Uterus (tissue), 4 donors: ENCODE results near the gene ANXA2R. TPM values are rescaled to one million over a fixed set of nuclear protein-coding genes. Genes with fewer than 3 reads are reported as not detected.

Experiments used
- DNase-seq, 2 donors: peaks; one replicate each; pipeline ENCODE4 v3.0.0-alpha.2; 2019 to 2020
- H3K27ac ChIP-seq, 2 donors: fragments of 200-600 bp; sonication (generic); 1 replicate in 1 of 2; 2 replicates in 1 of 2; pipeline ENCODE4 v1.5.1; 2016 to 2018
- H3K27me3 ChIP-seq, 2 donors: fragments of 200-600 bp; sonication (generic); one replicate each; pipeline ENCODE4 v1.5.1; 2018 to 2019; ENCODE audit warnings: control low read depth in 1 of 2
- H3K36me3 ChIP-seq, 2 donors: fragments of 200-600 bp; sonication (generic); one replicate each; pipeline ENCODE4 v1.5.1; 2019; ENCODE audit warnings: control low read depth in 1 of 2
- H3K4me1 ChIP-seq, 2 donors: fragments of 200-600 bp; sonication (generic); one replicate each; pipeline ENCODE4 v1.5.1; 2018 to 2019; ENCODE audit warnings: control low read depth in 1 of 2
- H3K4me3 ChIP-seq, 2 donors: fragments of 200-600 bp; sonication (generic); 1 replicate in 1 of 2; 2 replicates in 1 of 2; pipeline ENCODE4 v1.5.1; 2018 to 2019; ENCODE audit warnings: mild to moderate bottlenecking in 1 of 2
- H3K9me3 ChIP-seq, 2 donors: fragments of 200-600 bp; sonication (generic); one replicate each; pipeline ENCODE4 v1.5.1; 2019; ENCODE audit warnings: control low read depth in 1 of 2
- POLR2A ChIP-seq, 2 donors: fragments of 450-650 bp; IDR thresholded peaks; one replicate each; pipeline ENCODE4 v1.6.1; 2016; ENCODE audit warnings: antibody characterized with exemption in 2 of 2, mild to moderate bottlenecking in 1 of 2, moderate library complexity in 1 of 2
- intact Hi-C: fragments of 100-400 bp; cut with DNase I; formaldehyde crosslinking; loops from one replicate; pipeline ENCODE4 v1.15.1; 2023; ENCODE audit warnings: low total_unique reads
- total RNA-seq, 4 donors: library from RNA; depleted of rRNA in 3 of 4; stranded (reverse); fragments of >200 nt in 3 of 4; gene quantifications; one replicate each; pipeline versions ENCODE4 v1.1.0 to v1.2.4, GENCODE V29; 2014 to 2023
- TF ChIP-seq, protein P1 (sequence below), 4 experiments: fragments of 200-600 bp in 2 of 4; fragments of 450-650 bp in 2 of 4; sonication (generic) in 2 of 4; IDR thresholded peaks; one replicate each; pipeline ENCODE4 v1.5.1; 2016 to 2019; ENCODE audit warnings: antibody characterized with exemption in 4 of 4, mild to moderate bottlenecking in 2 of 4, moderate library complexity in 1 of 4
- donor health status: DM: yes; HTN: yes; CAD: no.

ANXA2R gene
- total RNA-seq, 4 donors from 2014 or later = 2.4 to 62.8 (median 8.5) TPM

DNA sequence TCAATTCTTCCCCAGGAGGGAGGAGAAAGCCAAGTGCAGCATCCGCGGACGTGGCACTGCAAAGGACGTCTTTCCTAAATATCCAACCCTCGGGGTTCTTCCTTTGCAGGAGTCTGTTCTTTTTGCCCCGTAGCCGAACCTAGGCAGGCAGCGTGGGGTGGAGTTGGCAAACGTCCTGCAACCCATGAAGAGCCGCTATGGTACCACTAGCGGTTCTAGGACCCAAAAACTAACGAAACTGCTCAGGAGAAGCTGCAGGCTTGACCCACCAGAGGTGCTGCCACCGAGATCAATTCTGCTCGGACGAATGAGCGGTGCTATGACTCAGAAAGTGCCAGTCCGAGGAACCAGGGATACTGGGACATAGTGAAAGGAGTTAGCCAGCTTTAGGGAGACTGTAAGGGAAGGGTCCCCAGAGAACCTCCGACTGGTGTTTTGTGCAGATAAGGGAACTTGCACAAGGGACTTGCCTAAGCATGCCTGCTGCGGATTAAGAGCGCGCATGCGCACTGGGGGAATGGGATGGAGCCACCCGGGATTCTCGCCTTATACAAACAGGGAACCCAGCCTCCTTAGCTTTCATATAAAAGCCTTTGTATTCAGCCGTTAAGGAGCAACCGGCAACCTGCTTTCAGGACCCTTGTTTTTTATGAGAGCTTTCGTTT lies 32.7 kb downstream of the ANXA2R start:
- peak; percentile 78 to 82 for DNase-seq
- Histone ChIP-seq H3K9me3 (no peaks in the 10 kb centered on the region), H3K27me3 (peaks cover 3 to 4% of the 10 kb centered on the region in 2 donors), H3K4me3 (peak overlapping the region; percentile 45), H3K4me1 (no peaks in the 10 kb centered on the region), H3K27ac (peak overlapping the region; percentile 77 to 90), H3K36me3 (no peaks in the 10 kb centered on the region)
- intact Hi-C loops = no loop called here
- no peak for TF ChIP-seq POLR2A (IDR thresholded peaks at IDR 0.05)
- TF ChIP-seq, protein P1, sequence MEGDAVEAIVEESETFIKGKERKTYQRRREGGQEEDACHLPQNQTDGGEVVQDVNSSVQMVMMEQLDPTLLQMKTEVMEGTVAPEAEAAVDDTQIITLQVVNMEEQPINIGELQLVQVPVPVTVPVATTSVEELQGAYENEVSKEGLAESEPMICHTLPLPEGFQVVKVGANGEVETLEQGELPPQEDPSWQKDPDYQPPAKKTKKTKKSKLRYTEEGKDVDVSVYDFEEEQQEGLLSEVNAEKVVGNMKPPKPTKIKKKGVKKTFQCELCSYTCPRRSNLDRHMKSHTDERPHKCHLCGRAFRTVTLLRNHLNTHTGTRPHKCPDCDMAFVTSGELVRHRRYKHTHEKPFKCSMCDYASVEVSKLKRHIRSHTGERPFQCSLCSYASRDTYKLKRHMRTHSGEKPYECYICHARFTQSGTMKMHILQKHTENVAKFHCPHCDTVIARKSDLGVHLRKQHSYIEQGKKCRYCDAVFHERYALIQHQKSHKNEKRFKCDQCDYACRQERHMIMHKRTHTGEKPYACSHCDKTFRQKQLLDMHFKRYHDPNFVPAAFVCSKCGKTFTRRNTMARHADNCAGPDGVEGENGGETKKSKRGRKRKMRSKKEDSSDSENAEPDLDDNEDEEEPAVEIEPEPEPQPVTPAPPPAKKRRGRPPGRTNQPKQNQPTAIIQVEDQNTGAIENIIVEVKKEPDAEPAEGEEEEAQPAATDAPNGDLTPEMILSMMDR (IDR thresholded peaks at IDR 0.05) = no peak

DNA sequence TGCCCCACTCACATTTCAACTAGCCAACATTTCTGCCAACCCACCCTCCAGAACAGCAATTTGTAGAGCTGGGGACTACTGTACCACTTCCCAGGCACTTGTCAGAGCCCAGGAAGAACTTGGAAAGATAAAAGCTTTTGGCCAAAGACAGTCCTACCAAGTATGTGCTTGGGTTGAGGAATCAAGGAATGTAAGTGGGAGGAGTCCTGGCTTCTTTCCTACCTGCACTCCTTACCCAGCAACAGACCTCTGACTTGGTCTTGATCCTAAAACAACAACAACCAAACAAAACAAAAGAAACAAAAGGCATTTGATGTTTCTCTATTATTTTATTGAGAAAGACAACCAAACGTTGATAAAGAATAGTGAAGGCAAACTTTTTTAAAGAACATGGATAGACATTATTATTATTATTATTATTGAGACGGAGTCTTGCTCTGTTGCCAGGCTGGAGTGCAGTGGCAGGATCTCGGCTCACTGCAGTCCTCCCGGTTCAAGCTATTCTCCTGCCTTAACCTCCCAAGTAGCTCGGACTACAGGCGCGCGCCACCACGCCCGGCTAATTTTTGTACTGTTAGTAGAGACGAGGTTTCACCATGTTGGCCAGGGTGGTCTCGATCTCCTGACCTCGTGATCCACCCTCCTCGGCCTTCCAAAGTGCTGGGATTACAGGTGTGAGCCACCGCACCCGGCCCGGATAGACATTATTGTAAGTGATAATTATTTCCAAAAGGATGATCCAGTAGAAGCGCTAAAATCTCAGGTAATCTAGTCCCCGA lies 33.5 kb downstream of the ANXA2R start:
- H3K4me1 ChIP-seq = no peaks in the 10 kb centered on the region
- H3K27me3 ChIP-seq = peaks cover 4 to 7% of the 10 kb centered on the region in 2 donors
- TF ChIP-seq POLR2A (IDR thresholded peaks at IDR 0.05) = no peak
- TF ChIP-seq, protein P1 (IDR thresholded peaks at IDR 0.05) = no peak
- peak overlapping the region; percentile 77 to 90 for H3K27ac ChIP-seq
- H3K36me3 ChIP-seq = no peaks in the 10 kb centered on the region
- intact Hi-C loops = no loop called here
- H3K4me3 ChIP-seq = peak overlapping the region in 1 of 2 donors; percentile 45
- H3K9me3 ChIP-seq = no peaks in the 10 kb centered on the region
- DNase-seq = no peak

DNA sequence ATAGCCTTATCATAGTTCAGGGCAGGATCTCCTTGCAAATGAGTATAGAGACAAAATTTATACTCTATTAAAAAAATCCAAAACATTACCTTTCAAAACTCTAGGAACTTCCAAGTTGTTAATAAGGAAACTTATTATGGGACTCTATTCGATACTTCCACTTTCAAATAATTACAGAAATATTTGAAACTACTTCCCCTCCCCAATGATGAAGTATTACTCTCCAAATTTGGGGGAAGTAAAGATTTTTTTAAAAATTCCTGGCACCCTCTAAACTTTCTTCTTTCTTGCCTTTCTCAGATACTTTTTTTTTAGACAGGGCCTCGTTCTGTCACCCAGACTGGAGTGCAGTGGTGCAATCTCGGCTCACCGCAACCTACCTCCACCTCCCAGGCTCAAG lies 35.1 kb downstream of the ANXA2R start:
- Histone ChIP-seq H3K36me3 (no peaks in the 10 kb centered on the region), H3K4me3 (no peak overlapping the region), H3K4me1 (no peaks in the 10 kb centered on the region), H3K9me3 (no peaks in the 10 kb centered on the region), H3K27me3 (peaks cover 4 to 12% of the 10 kb centered on the region in 2 donors), H3K27ac (no peak overlapping the region)
- TF ChIP-seq, protein P1 (IDR thresholded peaks at IDR 0.05) = no peak
- no peak for TF ChIP-seq POLR2A (IDR thresholded peaks at IDR 0.05)
- intact Hi-C loops = no loop called here
- no peak for DNase-seq

DNA sequence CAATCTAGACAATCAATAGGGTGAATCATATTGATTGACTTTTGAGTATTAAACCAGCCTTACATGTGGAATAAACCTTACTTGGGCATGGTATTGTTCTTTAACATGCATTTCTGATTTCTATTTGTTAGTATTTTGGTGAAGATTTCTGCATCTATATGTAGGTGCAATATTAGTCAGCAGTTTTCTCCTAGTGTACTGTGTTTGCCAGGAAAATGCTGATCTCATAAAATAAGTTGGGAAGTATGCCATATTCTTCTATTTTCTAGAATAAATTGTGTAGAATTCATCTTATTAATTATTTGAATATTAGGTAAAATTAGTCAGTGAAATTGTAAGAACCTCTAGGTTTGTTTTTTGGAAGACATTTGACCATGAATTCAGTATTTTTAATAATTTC lies 38.4 kb downstream of the ANXA2R start:
- H3K36me3 ChIP-seq = no peaks in the 10 kb centered on the region
- no peak for DNase-seq
- peaks cover 0 to 40% of the 10 kb centered on the region in 2 donors for H3K27me3 ChIP-seq
- no peak overlapping the region for H3K27ac ChIP-seq
- TF ChIP-seq, protein P1 (IDR thresholded peaks at IDR 0.05) = no peak
- no peak for TF ChIP-seq POLR2A (IDR thresholded peaks at IDR 0.05)
- no peak overlapping the region for H3K4me3 ChIP-seq
- H3K9me3 ChIP-seq = no peaks in the 10 kb centered on the region
- H3K4me1 ChIP-seq = no peaks in the 10 kb centered on the region
- intact Hi-C loops = no loop called here

DNA sequence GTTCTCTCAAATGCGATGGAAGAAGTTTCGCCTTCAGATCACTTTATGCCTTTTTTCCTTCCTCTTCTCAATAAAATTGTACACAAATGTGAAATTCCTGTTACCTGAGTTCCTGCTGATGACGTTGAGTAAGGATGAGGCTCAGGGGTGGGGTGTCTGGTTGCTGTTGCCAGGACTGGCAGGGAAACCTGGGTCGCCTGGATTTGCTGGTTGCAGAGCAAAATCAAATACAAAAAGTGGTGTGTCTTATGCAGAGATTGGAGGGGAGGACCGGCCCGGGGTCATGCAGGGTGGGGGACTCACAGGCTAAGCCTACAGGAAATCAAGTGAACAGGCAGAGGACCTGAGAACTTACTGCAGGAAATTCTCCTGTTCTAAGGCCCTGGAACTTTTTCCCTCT lies 39.2 kb downstream of the ANXA2R start:
- TF ChIP-seq POLR2A (IDR thresholded peaks at IDR 0.05) = no peak
- TF ChIP-seq, protein P1 (IDR thresholded peaks at IDR 0.05) = no peak
- no peak for DNase-seq
- Histone ChIP-seq H3K27ac (no peak overlapping the region), H3K9me3 (no peaks in the 10 kb centered on the region), H3K36me3 (no peaks in the 10 kb centered on the region), H3K4me1 (no peaks in the 10 kb centered on the region), H3K27me3 (peaks cover 0 to 48% of the 10 kb centered on the region in 2 donors), H3K4me3 (no peak overlapping the region)
- intact Hi-C loops = no loop called here
